Endothelial cell of umbilical vein (primary cell): ENCODE results near the gene ZDHHC16.

Experiments
- CTCF ChIP-seq, 2 donors: IDR thresholded peaks; 1 replicate in 1 of 2; 2 replicates in 1 of 2; pipeline ENCODE4 v1.5.1; 2011; ENCODE audit warnings: low read length in 2 of 2, mild to moderate bottlenecking in 2 of 2, moderate library complexity in 2 of 2, control low read depth in 1 of 2, inconsistent platforms in 1 of 2, low read depth in 1 of 2; ENCODE audit not compliant: insufficient read depth in 1 of 2; ENCODE audit errors: extremely low read depth in 1 of 2
- POLR2AphosphoS5 ChIP-seq: IDR thresholded peaks from 2 replicates; pipeline ENCODE4 v1.6.1; 2012; ENCODE audit warnings: low read depth, mild to moderate bottlenecking, control low read depth, low read length, moderate library complexity; ENCODE audit not compliant: insufficient read depth

- TF ChIP-seq POLR2AphosphoS5 (no peak), CTCF (IDR thresholded peaks at IDR 0.05; ENCODE audit: extremely low read depth in 1 of 2, insufficient read depth in 1 of 2, low read depth in 1 of 2, low read length in 2 of 2) (no peak)
Observed at GRCh38 chr10:97442277-97442676, 3.7 kb upstream of the ZDHHC16 start.
